DOHH2 (cell line): ENCODE results near the gene TMEM14A.

ENCODE experiments used
- H3F3A ChIP-seq: fragments of 200-600 bp; sonication (generic), shearing (Covaris generic); 2 replicates; pipeline ENCODE4 v1.6.0; 2016; ENCODE audit warnings: antibody characterized with exemption, mild to moderate bottlenecking; ENCODE audit not compliant: control insufficient read depth, insufficient read depth
- H3K27ac ChIP-seq: fragments of 200-600 bp; sonication (generic); 2 replicates; pipeline ENCODE4 v1.5.1; 2014; ENCODE audit warnings: low read depth, mild to moderate bottlenecking, low read length, moderate library complexity
- H3K27me3 ChIP-seq: fragments of 200-600 bp; sonication (generic); 2 replicates; pipeline ENCODE4 v1.6.1; 2014; ENCODE audit warnings: mild to moderate bottlenecking, low read length, mixed read lengths; ENCODE audit not compliant: control insufficient read depth
- H3K36me3 ChIP-seq: fragments of 200-600 bp; sonication (generic); 2 replicates; pipeline ENCODE4 v1.6.1; 2014; ENCODE audit warnings: mild to moderate bottlenecking, low read length, moderate library complexity, mixed read lengths; ENCODE audit not compliant: control insufficient read depth
- H3K4me1 ChIP-seq: fragments of 200-600 bp; sonication (generic); 2 replicates; pipeline ENCODE4 v1.6.1; 2014; ENCODE audit warnings: mild to moderate bottlenecking, low read length, mixed read lengths; ENCODE audit not compliant: control insufficient read depth
- H3K4me2 ChIP-seq: fragments of 200-600 bp; sonication (generic); 2 replicates; pipeline ENCODE4 v1.6.0; 2014; ENCODE audit warnings: mild to moderate bottlenecking, low read length, moderate library complexity
- H3K4me3 ChIP-seq: fragments of 200-600 bp; sonication (generic); 2 replicates; pipeline ENCODE4 v1.5.1; 2014; ENCODE audit warnings: mild to moderate bottlenecking, low read length, mixed read lengths
- H3K79me2 ChIP-seq: fragments of 200-600 bp; sonication (generic); 2 replicates; pipeline ENCODE4 v1.6.1; 2014; ENCODE audit warnings: mild to moderate bottlenecking, low read length, mixed read lengths; ENCODE audit not compliant: control insufficient read depth
- H3K9me2 ChIP-seq: fragments of 200-600 bp; sonication (generic); replicated peaks from 2 replicates; pipeline ENCODE4 v1.6.1; 2014; ENCODE audit warnings: mild to moderate bottlenecking, low read length, mixed read lengths; ENCODE audit not compliant: control insufficient read depth
- H3K9me3 ChIP-seq: fragments of 200-600 bp; sonication (generic); 2 replicates; pipeline ENCODE4 v1.6.1; 2014; ENCODE audit warnings: antibody characterized with exemption, low read length, mixed read lengths; ENCODE audit not compliant: control insufficient read depth, insufficient read depth
- H4K20me1 ChIP-seq: fragments of 200-600 bp; sonication (generic); 2 replicates; pipeline ENCODE4 v1.6.0; 2014; ENCODE audit warnings: low read depth, mild to moderate bottlenecking, antibody characterized with exemption, low read length, moderate library complexity; ENCODE audit not compliant: control insufficient read depth, insufficient read depth
- EZH2phosphoT487 ChIP-seq: fragments of 200-600 bp; sonication (generic); IDR thresholded peaks from 2 replicates; pipeline ENCODE4 v1.6.1; 2017; ENCODE audit warnings: borderline replicate concordance, mild to moderate bottlenecking, antibody characterized with exemption, low read length, moderate library complexity, mixed read lengths
- TF ChIP-seq, protein P1 (sequence below): fragments of 200-600 bp; sonication (generic); IDR thresholded peaks from one replicate; pipeline ENCODE4 v1.5.1; 2014; ENCODE audit warnings: antibody characterized with exemption, mild to moderate bottlenecking, low read depth, low read length; ENCODE audit not compliant: poor library complexity, severe bottlenecking

The TMEM14A gene, protein sequence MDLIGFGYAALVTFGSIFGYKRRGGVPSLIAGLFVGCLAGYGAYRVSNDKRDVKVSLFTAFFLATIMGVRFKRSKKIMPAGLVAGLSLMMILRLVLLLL

DNA sequence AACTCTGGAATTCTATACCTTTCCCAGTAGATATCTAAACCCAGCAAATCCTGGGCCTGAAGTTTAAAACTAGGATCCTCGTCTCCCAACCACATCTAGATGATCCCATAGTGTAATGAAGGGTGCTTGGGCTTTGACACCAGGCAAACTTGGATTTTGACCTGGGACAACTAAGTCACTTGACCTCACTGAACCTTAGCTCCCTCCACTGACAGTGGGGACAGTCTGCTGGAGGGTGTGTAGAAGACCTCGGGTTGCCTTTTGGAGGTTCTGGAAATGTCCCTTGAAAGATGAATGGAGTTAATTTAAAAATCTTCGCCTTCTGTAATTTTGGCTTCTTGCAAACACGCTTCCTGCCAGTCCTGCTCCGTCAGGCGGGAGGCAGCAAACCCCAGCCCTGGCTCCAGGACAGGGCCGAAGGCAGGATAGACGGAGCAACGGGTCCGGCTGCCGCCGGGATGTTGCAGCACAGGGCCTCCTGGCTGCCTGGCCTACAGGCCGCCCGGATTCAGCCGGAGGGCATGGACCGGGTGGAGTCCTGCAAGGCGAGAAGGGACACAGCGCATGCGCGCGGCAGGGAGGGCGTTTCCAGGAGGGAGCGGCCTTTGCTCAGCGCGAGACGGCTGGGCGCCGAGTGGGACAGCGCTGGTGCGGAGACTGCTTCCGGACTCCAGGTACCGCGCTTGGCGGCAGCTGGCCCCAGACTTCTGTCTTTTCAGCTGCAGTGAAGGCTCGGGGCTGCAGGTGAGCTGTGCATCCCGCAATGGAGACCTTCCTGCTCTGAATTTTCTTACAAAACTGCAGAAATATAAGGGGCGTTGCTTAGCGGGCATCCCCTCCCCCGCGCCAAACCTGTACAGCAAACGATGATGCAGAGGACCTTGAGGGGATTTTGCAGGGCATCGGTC, at the start of gene TMEM14A:
TMEM14A (plus strand) TSS at position 612 of the 908 bp plus-strand sequence. CDS start 5,990 bp downstream, outside the sequence.
- Histone ChIP-seq H3F3A (peaks cover 5% of the 10 kb centered on the region; the same call in 1 of the 2 replicates), H4K20me1 (no peaks in the 10 kb centered on the region), H3K4me2 (peak within 1 kb of the TSS; percentile 88), H3K4me1 (peaks cover 43% of the 10 kb centered on the region), H3K9me2 (no peaks in the 10 kb centered on the region), H3K79me2 (peaks cover 2% of the 10 kb centered on the region; the same call in 1 of the 2 replicates), H3K27ac (no peak within 1 kb of the TSS), H3K27me3 (0 out of 2 replicates have a peak, but pooled peaks cover 2% of the 10 kb centered on the region), H3K9me3 (no peaks in the 10 kb centered on the region), H3K4me3 (peak within 1 kb of the TSS; percentile 75), H3K36me3 (no peaks in the 10 kb centered on the region)
- no peak for TF ChIP-seq EZH2phosphoT487
- TF ChIP-seq, protein P1, sequence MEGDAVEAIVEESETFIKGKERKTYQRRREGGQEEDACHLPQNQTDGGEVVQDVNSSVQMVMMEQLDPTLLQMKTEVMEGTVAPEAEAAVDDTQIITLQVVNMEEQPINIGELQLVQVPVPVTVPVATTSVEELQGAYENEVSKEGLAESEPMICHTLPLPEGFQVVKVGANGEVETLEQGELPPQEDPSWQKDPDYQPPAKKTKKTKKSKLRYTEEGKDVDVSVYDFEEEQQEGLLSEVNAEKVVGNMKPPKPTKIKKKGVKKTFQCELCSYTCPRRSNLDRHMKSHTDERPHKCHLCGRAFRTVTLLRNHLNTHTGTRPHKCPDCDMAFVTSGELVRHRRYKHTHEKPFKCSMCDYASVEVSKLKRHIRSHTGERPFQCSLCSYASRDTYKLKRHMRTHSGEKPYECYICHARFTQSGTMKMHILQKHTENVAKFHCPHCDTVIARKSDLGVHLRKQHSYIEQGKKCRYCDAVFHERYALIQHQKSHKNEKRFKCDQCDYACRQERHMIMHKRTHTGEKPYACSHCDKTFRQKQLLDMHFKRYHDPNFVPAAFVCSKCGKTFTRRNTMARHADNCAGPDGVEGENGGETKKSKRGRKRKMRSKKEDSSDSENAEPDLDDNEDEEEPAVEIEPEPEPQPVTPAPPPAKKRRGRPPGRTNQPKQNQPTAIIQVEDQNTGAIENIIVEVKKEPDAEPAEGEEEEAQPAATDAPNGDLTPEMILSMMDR, result no peak

DNA sequence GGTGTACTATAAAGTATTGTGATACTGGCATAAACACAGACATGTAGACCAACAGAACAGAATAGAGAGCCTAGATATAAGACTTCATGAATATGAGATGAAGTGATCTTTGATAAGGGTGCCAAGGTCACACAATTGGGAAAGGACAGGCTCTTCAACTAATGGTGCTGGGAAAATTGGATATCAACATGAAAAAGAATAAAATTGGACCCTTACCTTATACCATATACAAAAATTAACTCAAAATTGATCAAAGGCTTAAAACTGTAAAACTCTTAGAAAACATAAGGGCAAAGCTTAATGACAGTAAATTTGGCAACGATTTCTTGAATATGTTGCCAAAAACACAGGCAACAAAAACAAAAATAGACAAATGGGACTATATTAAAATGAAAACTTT, 49.3 kb upstream of the TMEM14A start:
- H3K9me3 ChIP-seq, result no peaks in the 10 kb centered on the region
- H3K4me1 ChIP-seq, result no peaks in the 10 kb centered on the region
- no peak overlapping the region for H3K4me2 ChIP-seq
- H3F3A ChIP-seq, result no peaks in the 10 kb centered on the region
- H3K36me3 ChIP-seq, result no peaks in the 10 kb centered on the region
- no peak for TF ChIP-seq EZH2phosphoT487
- no peaks in the 10 kb centered on the region for H4K20me1 ChIP-seq
- no peaks in the 10 kb centered on the region for H3K79me2 ChIP-seq
- peaks cover 7% of the 10 kb centered on the region for H3K27me3 ChIP-seq
- no peak overlapping the region for H3K4me3 ChIP-seq
- no peaks in the 10 kb centered on the region for H3K9me2 ChIP-seq
- no peak overlapping the region for H3K27ac ChIP-seq

DNA sequence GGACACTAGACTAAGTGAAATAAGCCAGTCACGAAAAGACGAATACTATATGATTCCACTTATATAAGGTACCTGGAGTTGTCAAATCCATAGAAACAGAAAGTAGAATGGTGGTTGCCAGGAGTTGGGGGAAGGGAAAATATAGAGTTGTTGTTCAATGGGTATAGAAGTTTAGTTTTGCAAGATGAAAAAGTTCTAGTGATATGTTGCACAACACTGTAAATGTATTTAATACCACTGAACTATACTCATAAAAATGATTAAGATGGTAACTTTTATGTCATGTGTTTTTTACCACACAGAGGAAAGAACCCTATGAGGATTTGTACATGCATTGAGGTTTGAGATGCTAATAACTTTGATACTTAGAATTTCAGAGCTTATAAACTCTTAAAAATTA, 48.1 kb upstream of the TMEM14A start:
- Histone ChIP-seq H3K4me1 (no peaks in the 10 kb centered on the region), H3K79me2 (no peaks in the 10 kb centered on the region)

More for the DNA sequence above, 48.1 kb upstream of the TMEM14A start:
- H3K9me3 ChIP-seq, result no peaks in the 10 kb centered on the region
- no peak overlapping the region for H3K4me2 ChIP-seq
- TF ChIP-seq, protein P1, result no peak
- no peak for TF ChIP-seq EZH2phosphoT487
- H3F3A ChIP-seq, result no peaks in the 10 kb centered on the region
- H4K20me1 ChIP-seq, result no peaks in the 10 kb centered on the region
- no peak overlapping the region for H3K27ac ChIP-seq
- no peaks in the 10 kb centered on the region for H3K9me2 ChIP-seq
- H3K27me3 ChIP-seq, result peaks cover 7% of the 10 kb centered on the region
- no peak overlapping the region for H3K4me3 ChIP-seq
- H3K36me3 ChIP-seq, result no peaks in the 10 kb centered on the region
